HG03439 (cell line): Measurements from ENCODE around the gene DEPDC7.
A peak's percentile ranks its signal among the peaks of the same experiment; 100 is the strongest.

Experiments
- ATAC-seq: cut with Tn5 transposase; IDR thresholded peaks from one replicate; pipeline ENCODE4 v1.9.1; 2021; ENCODE audit warnings: mild to moderate bottlenecking, moderate library complexity; ENCODE audit not compliant: unreplicated experiment

Gene DEPDC7

DNA sequence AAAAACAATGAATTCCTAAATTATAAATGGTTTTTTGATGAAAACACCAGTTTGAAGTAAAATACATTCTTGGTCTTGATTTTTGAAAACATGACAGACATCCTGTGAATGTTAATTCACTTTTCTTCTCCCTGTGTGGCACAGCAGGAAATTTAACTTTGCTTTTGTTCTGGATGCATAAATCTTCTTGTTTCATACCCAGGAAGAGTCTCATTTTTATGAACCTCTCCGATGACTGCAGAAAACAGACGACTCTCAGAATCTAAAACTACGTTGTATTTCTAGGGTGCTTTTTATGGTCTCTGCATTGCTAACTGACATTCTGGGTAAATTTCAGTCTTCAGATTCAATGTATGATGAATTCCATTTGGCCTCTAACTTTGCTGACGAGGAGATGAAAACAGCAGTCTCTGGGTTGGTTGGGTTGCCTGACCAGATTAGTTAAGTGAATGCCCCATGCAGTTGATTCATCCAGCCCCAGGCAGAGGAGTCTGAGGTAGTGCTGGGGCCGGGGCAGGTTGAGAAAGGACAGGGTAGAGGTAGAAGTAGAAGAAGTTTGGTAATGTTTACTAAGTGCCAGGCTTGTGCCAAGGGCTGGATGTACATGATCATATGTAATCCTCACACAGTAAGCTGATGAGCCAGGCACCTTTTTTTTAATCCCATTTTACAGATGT lies 43.8 kb downstream of the DEPDC7 start:
- ATAC-seq: no peak

DNA sequence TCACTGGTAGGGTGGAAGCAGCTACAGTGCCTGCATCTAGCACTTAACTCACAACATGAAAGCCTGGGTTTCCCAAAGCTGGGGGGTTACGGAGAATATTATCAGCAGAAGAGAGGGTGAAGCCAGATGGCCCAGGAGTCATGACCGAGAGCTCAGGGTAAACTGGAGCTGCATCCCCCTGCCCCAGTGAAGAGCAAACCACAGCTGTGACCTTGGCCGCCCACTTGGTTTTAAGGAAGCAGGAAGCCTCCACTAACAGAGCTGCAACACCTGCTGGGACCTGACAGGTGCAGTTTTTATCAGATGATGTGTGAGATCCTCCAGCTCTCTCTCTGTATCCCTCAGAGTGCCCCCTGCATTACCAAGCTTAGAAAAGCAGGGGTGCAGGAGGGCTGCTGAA lies 44.6 kb downstream of the DEPDC7 start:
- ATAC-seq: no peak

DNA sequence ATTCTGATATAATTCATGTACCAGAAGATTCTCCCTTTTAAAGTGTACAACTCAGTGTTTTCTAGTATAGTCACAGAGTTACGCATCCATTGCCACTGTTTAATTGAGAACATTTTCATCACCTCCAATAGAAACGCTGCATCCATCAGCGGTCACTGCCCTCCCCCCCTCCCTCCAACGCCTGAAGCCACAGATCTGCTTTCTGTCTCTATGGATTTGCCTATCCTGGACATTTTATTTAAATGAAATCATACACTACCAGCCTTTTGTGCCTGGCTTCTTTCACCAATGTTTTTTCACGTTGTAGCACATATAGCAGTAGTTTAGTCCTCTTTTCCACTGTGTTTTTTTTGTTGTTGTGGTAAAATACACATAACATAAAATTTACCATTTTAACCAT lies 46.5 kb downstream of the DEPDC7 start:
- ATAC-seq: no peak

DNA sequence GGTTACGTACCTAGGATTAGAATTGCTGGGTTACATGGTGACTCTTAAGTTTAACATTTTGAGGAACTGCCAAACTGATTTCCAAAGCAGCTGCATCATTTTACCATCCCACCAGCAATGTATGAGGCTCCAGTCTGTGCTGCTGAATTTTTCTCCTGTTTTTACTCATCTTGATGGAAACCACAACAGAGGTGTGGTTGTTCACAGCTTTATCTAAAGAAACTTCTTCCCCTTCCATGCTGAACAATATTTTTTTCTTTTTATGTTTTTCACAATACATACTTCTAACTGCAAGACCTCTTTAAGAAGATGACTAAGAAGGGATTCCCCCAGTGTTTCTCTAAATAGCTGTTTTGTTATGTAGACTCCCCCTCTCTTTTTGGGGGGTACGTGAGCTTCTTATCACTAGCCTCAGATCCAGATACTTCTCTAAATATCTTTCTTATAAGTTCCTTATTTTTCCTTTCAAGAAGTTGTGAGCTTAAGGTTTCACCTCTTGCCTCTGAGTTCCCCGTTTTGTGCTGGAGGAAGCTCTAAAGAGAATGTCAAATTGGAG lies 47.7 kb downstream of the DEPDC7 start:
- ATAC-seq: peak; percentile 51

DNA sequence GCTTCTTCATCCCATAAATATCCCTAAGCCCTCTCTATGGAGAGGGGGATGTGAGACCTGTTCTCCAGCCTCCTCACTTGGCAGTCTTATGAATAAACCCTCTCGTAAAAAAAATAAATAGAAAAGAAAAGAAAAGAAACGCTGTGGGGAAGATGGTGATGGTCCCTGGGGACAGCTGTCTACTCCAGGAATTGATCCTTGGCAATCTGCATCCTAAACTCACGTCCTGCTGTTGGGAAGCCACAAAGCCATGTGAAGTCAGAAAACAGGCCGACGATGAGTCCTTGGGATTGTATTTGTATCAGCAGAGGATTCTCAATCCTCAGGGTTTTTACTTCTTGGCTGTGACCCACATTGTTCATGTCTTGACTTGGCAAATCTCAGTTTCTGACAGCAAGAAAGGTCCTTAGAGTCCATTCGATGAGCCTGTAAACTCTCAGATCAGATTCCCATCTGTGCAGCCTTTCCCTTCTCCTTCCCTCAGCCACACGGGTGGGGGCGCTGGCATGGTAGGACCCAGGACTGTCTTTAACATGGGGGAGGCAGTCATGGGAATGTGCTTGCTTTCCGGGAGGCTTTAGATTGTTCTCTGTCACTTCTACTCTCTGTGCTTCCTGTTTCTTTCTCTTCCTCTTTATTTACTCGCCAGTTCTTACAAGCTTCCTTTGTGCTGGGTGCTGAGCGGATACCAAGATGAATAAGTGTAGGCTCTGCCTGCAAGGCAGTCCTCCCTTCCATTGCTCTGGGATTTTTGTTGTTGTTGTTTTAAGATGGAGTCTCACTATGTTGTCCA lies 48.6 kb downstream of the DEPDC7 start:
- ATAC-seq: no peak

DNA sequence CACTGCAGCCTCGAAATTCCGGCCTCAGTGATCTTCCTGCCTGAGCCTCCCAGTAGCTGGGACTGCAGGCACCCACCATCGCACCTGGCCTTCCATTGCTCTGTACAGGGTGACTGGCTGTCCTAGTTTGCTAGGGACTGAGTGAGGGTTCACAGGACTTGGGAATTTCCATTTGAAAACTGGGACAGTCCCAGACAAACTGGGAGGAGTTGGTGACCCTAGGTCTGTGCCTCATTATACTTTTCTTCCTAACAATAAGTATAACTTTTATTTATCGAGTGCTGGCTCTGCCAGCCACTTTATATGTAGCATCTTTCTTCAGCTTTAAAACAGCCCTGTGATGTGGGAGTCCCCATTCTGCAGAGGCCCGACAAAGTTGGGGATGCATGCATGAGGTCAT lies 49.2 kb downstream of the DEPDC7 start:
- ATAC-seq: no peak

DNA sequence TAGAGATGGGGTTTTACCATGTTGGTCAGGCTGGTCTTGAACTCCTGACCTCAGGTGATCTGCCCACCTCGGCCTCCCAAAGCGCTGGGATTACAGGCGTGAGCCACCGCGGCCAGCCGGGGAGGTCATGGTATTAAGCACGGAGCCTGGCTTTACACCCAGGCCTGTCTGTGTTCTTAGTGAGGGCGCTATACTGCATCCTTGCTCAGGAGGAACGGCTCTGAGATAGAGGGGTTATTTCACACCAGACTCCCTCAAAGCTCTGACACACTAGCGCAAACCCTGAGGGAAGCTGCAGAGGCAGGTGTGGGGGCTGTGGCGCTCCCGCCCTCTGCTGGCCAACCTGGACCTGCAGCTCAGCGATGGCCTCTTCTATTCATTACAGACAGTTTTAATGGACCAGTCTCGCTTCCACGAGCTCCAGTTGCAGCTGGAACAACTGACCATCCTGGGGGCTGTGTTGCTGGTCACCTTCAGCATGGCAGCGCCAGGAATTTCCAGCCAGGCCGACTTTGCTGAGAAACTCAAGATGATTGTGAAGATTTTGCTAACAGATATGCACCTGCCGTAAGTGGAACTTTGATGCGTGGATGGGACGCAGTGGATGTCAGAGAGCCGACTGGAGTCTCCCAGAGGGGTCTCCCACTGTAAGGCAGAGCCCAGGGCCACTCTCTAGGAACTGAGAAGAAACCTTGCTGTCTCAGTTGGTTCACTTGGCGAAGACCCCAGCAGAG lies 49.9 kb downstream of the DEPDC7 start:
- ATAC-seq: no peak

DNA sequence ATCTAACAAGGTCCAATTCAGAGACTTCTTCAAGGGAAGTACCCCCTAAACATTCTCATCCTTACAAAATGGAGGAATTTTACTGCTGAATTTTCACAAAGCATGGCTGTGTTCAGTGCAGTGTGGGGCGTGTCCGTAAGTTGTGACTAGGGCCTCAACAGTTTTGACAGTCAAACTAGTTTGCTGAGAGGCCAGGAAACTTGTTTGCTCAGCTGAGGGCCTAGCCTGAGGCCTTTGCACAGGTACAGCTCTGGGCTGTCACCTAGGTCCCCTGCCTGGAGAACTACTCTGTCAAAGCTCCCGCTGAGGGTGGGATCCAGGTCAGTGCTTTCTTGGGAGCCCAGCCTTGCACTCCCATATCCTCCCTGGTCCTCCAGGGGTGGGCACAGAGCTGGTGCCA lies 51.6 kb downstream of the DEPDC7 start:
- no peak for ATAC-seq

DNA sequence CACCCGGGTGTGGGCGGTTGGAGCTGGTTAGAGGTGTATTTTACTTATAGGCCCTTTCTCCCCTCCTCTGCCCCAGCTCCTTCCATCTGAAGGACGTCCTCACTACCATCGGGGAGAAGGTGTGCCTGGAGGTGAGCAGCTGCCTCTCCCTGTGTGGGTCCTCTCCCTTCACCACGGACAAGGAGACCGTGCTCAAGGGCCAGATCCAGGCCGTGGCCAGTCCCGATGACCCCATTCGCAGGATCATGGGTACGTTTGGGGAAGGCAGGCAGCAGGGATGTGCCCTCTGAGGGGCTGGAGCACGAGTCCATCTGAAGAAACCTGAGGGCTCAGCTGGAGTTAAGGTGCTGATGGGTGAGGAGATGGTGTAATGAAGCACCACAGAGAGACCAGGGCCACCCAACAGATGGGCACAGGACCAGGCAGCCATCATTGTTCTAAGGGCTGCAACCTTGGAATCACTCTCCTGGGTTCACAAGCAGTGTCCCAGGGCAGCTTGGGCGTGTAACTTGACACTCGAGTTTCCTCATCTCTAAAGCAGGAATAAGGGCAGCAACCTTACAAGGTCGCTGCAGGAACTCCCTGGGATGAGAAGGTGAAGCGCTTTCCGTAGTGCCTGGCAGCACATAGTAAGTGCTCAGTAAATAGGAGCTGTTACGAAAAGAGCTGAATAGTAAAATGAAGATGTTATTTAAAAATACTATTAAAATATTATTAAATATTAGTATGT lies 53.1 kb downstream of the DEPDC7 start:
- no peak for ATAC-seq

DNA sequence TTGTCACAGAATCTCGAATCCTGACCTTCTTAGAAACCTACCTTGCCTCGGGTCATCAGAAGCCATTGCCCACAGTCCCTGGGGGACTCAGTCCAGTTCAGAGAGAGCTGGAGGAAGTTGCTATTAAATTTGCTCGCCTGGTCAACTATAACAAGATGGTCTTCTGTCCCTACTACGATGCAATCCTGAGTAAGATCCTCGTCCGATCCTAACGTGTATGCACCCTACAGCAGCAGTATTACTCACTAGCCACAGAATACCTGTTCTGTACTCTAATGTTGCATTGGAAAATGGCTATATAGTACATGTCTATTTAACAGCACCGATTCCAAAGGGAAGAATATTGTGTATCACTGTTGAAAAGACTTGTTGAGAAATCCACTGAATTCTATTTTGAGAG lies 56.8 kb downstream of the DEPDC7 start:
- no peak for ATAC-seq
